HCT116 (cell line): Measurements from ENCODE around the gene BRSK1. TPM values are rescaled to one million over a fixed set of nuclear protein-coding genes. Genes with fewer than 3 reads are reported as not detected.

ENCODE experiments used
- ATAC-seq: fragments of 200-7000 bp; cut with Tn5 transposase; 2 replicates; pipeline ENCODE4 v1.9.1; 2020; ENCODE audit warnings: mild to moderate bottlenecking, moderate library complexity
- BruUV-seq: library from RNA; stranded (reverse); fragments of 400-500 nt; replicated peaks from 2 replicates; lab custom pipeline; 2021; lab: Mats Ljungman, UMichigan
- CTCF ChIA-PET: fragments of 300-600 bp; sonication (Branson Sonifier 250); formaldehyde crosslinking; loops from one replicate; lab custom pipeline; 2021; ENCODE audit warnings: antibody characterized with exemption; lab: Charles Lee
- POLR2A ChIA-PET: fragments of 300-600, 350-600 bp; sonication (Branson Sonifier 250); formaldehyde crosslinking; loops from one replicate; lab custom pipeline; 2021; ENCODE audit warnings: antibody characterized with exemption; lab: Charles Lee
- RAD21 ChIA-PET, 2 experiments: fragments of 300-600 bp; sonication (Branson Sonifier 250); formaldehyde crosslinking; loops; one replicate each; lab custom pipeline; 2023; ENCODE audit warnings: low total read pairs in 2 of 2; ENCODE audit not compliant: uncharacterized antibody in 2 of 2, unreplicated experiment in 2 of 2, low non-redundant PET in 1 of 2; lab: Charles Lee
- DNase-seq: peaks from one replicate; pipeline ENCODE4 v3.0.0-alpha.2; 2010; ENCODE audit warnings: low read depth, low spot score
- H2AFZ ChIP-seq: fragments of 200-600 bp; shearing (Covaris generic), sonication (generic); 2 replicates; pipeline ENCODE4 v1.6.1; 2017; ENCODE audit warnings: low read depth, mixed run types, mixed read lengths, antibody characterized with exemption, low read length; ENCODE audit not compliant: poor library complexity, severe bottlenecking
- H3K27ac ChIP-seq: 2 replicates; pipeline ENCODE4 v1.5.1; 2012; ENCODE audit warnings: low read depth, low read length
- H3K27me3 ChIP-seq: fragments of 200-600 bp; sonication (generic); 2 replicates; pipeline ENCODE4 v1.6.1; 2016; ENCODE audit warnings: mixed run types, low read length, mixed read lengths; ENCODE audit not compliant: insufficient read depth
- H3K36me3 ChIP-seq, 2 experiments: fragments of 200-500 bp in 1 of 2; fragments of 200-600 bp in 1 of 2; sonication (Bioruptor generic) in 1 of 2; sonication (generic) in 1 of 2; 2 replicates each; pipeline versions ENCODE4 v1.5.1 to v1.6.1; 2014 to 2016; ENCODE audit warnings: low read length in 2 of 2, inconsistent platforms in 1 of 2, mixed read lengths in 1 of 2, mixed run types in 1 of 2; ENCODE audit not compliant: insufficient read depth in 2 of 2, control insufficient read depth in 1 of 2
- H3K4me1 ChIP-seq, 2 experiments: fragments of 200-600 bp in 1 of 2; sonication (generic) in 1 of 2; 2 replicates each; pipeline versions ENCODE4 v1.5.1 to v1.6.1; 2012 to 2017; ENCODE audit warnings: low read length in 2 of 2, inconsistent platforms in 1 of 2, mild to moderate bottlenecking in 1 of 2, mixed read lengths in 1 of 2, mixed run types in 1 of 2, moderate library complexity in 1 of 2; ENCODE audit not compliant: insufficient read depth in 2 of 2, control insufficient read depth in 1 of 2
- H3K4me2 ChIP-seq: fragments of 200-600 bp; sonication (generic); 2 replicates; pipeline ENCODE4 v1.6.1; 2017; ENCODE audit warnings: mixed run types, low read length, mixed read lengths
- H3K4me3 ChIP-seq, 2 experiments: fragments of 200-600 bp in 1 of 2; sonication (generic) in 1 of 2; replicated peaks in 1 of 2; 2 replicates each; pipeline ENCODE4 v1.5.1; 2011 to 2016; ENCODE audit warnings: low read length in 2 of 2, control low read depth in 1 of 2, low read depth in 1 of 2, mild to moderate bottlenecking in 1 of 2, mixed read lengths in 1 of 2, mixed run types in 1 of 2
- H3K79me2 ChIP-seq: fragments of 200-600 bp; sonication (generic); 2 replicates; pipeline ENCODE4 v1.6.1; 2017; ENCODE audit warnings: mild to moderate bottlenecking, mixed run types, low read length, moderate library complexity, mixed read lengths; ENCODE audit not compliant: insufficient read depth
- H3K9ac ChIP-seq: fragments of 200-600 bp; sonication (generic); 2 replicates; pipeline ENCODE4 v1.6.1; 2016; ENCODE audit warnings: low read length, mixed read lengths
- H3K9me2 ChIP-seq: fragments of 200-600 bp; sonication (generic), shearing (Covaris generic); 2 replicates; pipeline ENCODE4 v1.6.1; 2017; ENCODE audit warnings: mixed run types, mild to moderate bottlenecking, moderate library complexity; ENCODE audit not compliant: insufficient read depth
- H3K9me3 ChIP-seq, 2 experiments: fragments of 200-500 bp in 1 of 2; fragments of 200-600 bp in 1 of 2; sonication (Bioruptor generic) in 1 of 2; sonication (generic) in 1 of 2; 2 replicates each; pipeline ENCODE4 v1.6.1; 2014 to 2017; ENCODE audit warnings: low read length in 2 of 2, mixed read lengths in 2 of 2, inconsistent platforms in 1 of 2, low read depth in 1 of 2, mild to moderate bottlenecking in 1 of 2, mixed run types in 1 of 2, moderate library complexity in 1 of 2; ENCODE audit not compliant: control insufficient read depth in 1 of 2, insufficient read depth in 1 of 2
- H4K20me1 ChIP-seq: fragments of 200-600 bp; sonication (generic), shearing (Covaris generic); 2 replicates; pipeline ENCODE4 v1.6.1; 2017; ENCODE audit warnings: mixed run types, mild to moderate bottlenecking, moderate library complexity; ENCODE audit not compliant: insufficient read depth
- ATF3 ChIP-seq: IDR thresholded peaks from 2 replicates; pipeline ENCODE4 v1.6.1; 2012
- CEBPB ChIP-seq: IDR thresholded peaks from 2 replicates; pipeline ENCODE4 v1.6.1; 2012; ENCODE audit warnings: low read depth
- CTCF ChIP-seq, 3 experiments: fragments of 200-600 bp in 1 of 3; sonication (generic) in 1 of 3; IDR thresholded peaks in 2 of 3; conservative IDR thresholded peaks in 1 of 3; 2 replicates each; pipeline ENCODE4 v1.5.1; 2012 to 2017; ENCODE audit warnings: low read depth in 2 of 3, low read length in 2 of 3, antibody characterized with exemption in 1 of 3, borderline replicate concordance in 1 of 3, control low read depth in 1 of 3, mild to moderate bottlenecking in 1 of 3, mixed read lengths in 1 of 3, mixed run types in 1 of 3, moderate library complexity in 1 of 3; ENCODE audit not compliant: insufficient read depth in 1 of 3
- EGR1 ChIP-seq: IDR thresholded peaks from 2 replicates; pipeline ENCODE4 v1.6.1; 2012; ENCODE audit warnings: low read depth
- ELF1 ChIP-seq: IDR thresholded peaks from 2 replicates; pipeline ENCODE4 v1.6.1; 2012; ENCODE audit warnings: low read depth, borderline replicate concordance
- EZH2 ChIP-seq: fragments of 200-600 bp; sonication (generic); IDR thresholded peaks from 2 replicates; pipeline ENCODE4 v1.6.1; 2017; ENCODE audit warnings: antibody characterized with exemption, mixed run types
- EZH2phosphoT487 ChIP-seq: fragments of 200-600 bp; IDR thresholded peaks from 2 replicates; pipeline ENCODE4 v1.6.1; 2018; ENCODE audit warnings: antibody characterized with exemption, borderline replicate concordance
- FOSL1 ChIP-seq: IDR thresholded peaks from 2 replicates; pipeline ENCODE4 v1.6.1; 2012; ENCODE audit warnings: low read depth
- JUND ChIP-seq: IDR thresholded peaks from 2 replicates; pipeline ENCODE4 v1.6.1; 2012
- POLR2A ChIP-seq: IDR thresholded peaks from 2 replicates; pipeline ENCODE4 v1.7.0; 2011; ENCODE audit warnings: borderline replicate concordance; ENCODE audit not compliant: insufficient read depth, insufficient read length; ENCODE audit errors: extremely low read depth
- POLR2AphosphoS5 ChIP-seq: IDR thresholded peaks from 2 replicates; pipeline ENCODE4 v1.6.1; 2011; ENCODE audit warnings: mild to moderate bottlenecking, low read depth, low read length, moderate library complexity
- RAD21 ChIP-seq: IDR thresholded peaks from 2 replicates; pipeline ENCODE4 v1.6.1; 2012; ENCODE audit warnings: low read depth, mild to moderate bottlenecking
- SP1 ChIP-seq: IDR thresholded peaks from 2 replicates; pipeline ENCODE4 v1.6.1; 2012; ENCODE audit warnings: low read depth
- SRF ChIP-seq: IDR thresholded peaks from 2 replicates; pipeline ENCODE4 v1.6.1; 2012; ENCODE audit warnings: low read depth
- TCF7L2 ChIP-seq: IDR thresholded peaks from 2 replicates; pipeline ENCODE4 v1.7.0; 2011; ENCODE audit warnings: borderline replicate concordance, inconsistent platforms; ENCODE audit not compliant: insufficient read depth, insufficient read length; ENCODE audit errors: extremely low read depth
- YY1 ChIP-seq: IDR thresholded peaks from 2 replicates; pipeline ENCODE4 v1.6.1; 2011; ENCODE audit warnings: low read length, low read depth, moderate library complexity, mild to moderate bottlenecking; ENCODE audit not compliant: insufficient replicate concordance; ENCODE audit errors: extremely low read depth
- ZNF274 ChIP-seq: fragments of 200-500 bp; sonication (Bioruptor generic); IDR thresholded peaks from 2 replicates; pipeline ENCODE4 v1.6.1; 2014; ENCODE audit warnings: mild to moderate bottlenecking, low read depth, low read length, inconsistent platforms
- intact Hi-C: fragments of 100-400 bp; cut with micrococcal nuclease; formaldehyde crosslinking; loops from 2 replicates; pipeline ENCODE4 v1.10.0; 2022
- total RNA-seq: library from RNA; stranded (reverse); gene quantifications from one replicate; pipeline ENCODE4 v1.2.1, GENCODE V29; 2021; ENCODE audit not compliant: unreplicated experiment
- TF ChIP-seq, protein P1 (sequence below): IDR thresholded peaks from 2 replicates; pipeline ENCODE4 v1.6.1; 2011; ENCODE audit warnings: mild to moderate bottlenecking, low read length, moderate library complexity; ENCODE audit not compliant: insufficient replicate concordance; ENCODE audit errors: extremely low read depth
- TF ChIP-seq, protein P2 (sequence below): IDR thresholded peaks from 2 replicates; pipeline ENCODE4 v1.6.1; 2012

BRSK1 gene
- total RNA-seq, 1 experiment from 2014 or later: 33.3 TPM

DNA sequence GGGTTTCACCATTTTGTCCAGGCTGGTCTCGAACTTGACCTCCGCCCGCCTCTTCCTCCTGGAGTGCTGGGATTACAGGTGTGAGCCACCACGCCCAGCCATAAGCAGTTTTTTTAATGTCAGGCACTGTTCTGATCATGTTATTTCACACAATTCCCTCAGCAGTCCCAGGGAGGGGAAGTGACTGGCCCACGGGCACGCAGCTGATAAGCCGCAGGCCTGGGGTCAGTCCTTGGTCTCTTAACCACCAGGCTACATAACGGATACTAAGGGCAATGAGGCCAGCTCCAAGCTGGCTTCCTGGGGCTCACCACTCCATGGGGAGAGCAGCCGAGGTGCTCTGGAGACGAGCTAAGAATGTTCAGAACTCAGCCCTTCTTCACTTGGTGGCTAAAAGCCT lies 13.5 kb downstream of the BRSK1 start:
- H3K27me3 ChIP-seq: no peaks in the 10 kb centered on the region
- H3K9me3 ChIP-seq: no peaks in the 10 kb centered on the region
- H3K79me2 ChIP-seq: no peaks in the 10 kb centered on the region
- peaks cover 2 to 11% of the 10 kb centered on the region in 2 experiments; a peak in 1 of 4 replicates for H3K36me3 ChIP-seq
- no peaks in the 10 kb centered on the region for H4K20me1 ChIP-seq
- ATAC-seq (no peak), DNase-seq (no peak)
- H3K9me2 ChIP-seq: no peaks in the 10 kb centered on the region
- ChIA-PET RAD21 (no interaction called here), POLR2A (no interaction called here), CTCF (no interaction called here)
- peaks cover 0 to 7% of the 10 kb centered on the region in 2 experiments; a peak in 1 of 4 replicates for H3K4me1 ChIP-seq
- intact Hi-C loops: no loop called here
- no peak overlapping the region for H3K27ac ChIP-seq
- no peak for TF ChIP-seq ATF3
- TF ChIP-seq TCF7L2: no peak
- TF ChIP-seq, protein P1, sequence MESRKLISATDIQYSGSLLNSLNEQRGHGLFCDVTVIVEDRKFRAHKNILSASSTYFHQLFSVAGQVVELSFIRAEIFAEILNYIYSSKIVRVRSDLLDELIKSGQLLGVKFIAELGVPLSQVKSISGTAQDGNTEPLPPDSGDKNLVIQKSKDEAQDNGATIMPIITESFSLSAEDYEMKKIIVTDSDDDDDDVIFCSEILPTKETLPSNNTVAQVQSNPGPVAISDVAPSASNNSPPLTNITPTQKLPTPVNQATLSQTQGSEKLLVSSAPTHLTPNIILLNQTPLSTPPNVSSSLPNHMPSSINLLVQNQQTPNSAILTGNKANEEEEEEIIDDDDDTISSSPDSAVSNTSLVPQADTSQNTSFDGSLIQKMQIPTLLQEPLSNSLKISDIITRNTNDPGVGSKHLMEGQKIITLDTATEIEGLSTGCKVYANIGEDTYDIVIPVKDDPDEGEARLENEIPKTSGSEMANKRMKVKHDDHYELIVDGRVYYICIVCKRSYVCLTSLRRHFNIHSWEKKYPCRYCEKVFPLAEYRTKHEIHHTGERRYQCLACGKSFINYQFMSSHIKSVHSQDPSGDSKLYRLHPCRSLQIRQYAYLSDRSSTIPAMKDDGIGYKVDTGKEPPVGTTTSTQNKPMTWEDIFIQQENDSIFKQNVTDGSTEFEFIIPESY: no peak
- TF ChIP-seq ZNF274: no peak
- no peak for TF ChIP-seq YY1
- TF ChIP-seq, protein P2, sequence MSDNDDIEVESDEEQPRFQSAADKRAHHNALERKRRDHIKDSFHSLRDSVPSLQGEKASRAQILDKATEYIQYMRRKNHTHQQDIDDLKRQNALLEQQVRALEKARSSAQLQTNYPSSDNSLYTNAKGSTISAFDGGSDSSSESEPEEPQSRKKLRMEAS: no peak
- TF ChIP-seq POLR2A: no peak
- TF ChIP-seq EZH2: no peak
- TF ChIP-seq JUND: no peak
- no peak for TF ChIP-seq RAD21
- TF ChIP-seq FOSL1: no peak
- no peak for TF ChIP-seq CTCF (IDR thresholded peaks at IDR 0.05 in 2 of 3, conservative IDR thresholded peaks at IDR 0.05 in 1 of 3; ENCODE audit: borderline replicate concordance in 1 of 3, insufficient read depth in 1 of 3, low read depth in 2 of 3, low read length in 2 of 3)
- no peak for TF ChIP-seq SP1
- TF ChIP-seq SRF: no peak
- TF ChIP-seq POLR2AphosphoS5: no peak
- TF ChIP-seq ELF1: no peak
- TF ChIP-seq CEBPB: no peak
- no peak for TF ChIP-seq EZH2phosphoT487
- TF ChIP-seq EGR1: no peak
- BruUV-seq: no TSS peak
- H3K4me2 ChIP-seq: no peak overlapping the region
- no peak overlapping the region for H3K9ac ChIP-seq
- H2AFZ ChIP-seq: no peak overlapping the region
- H3K4me3 ChIP-seq: no peak overlapping the region
